ENCODE measurements around the gene SERPINB8.

GRCh38 chr18:63947051-63947790 lies 22.7 kb upstream of the SERPINB8 start:
- no peak for TF ChIP-seq CTCF (IDR thresholded peaks at IDR 0.05 in 8 of 11, conservative IDR thresholded peaks at IDR 0.05 in 3 of 11)
- no peak for TF ChIP-seq POLR2AphosphoS5 (IDR thresholded peaks at IDR 0.05)

Measured in spleen (tissue), 7 donors.